HG02798 (cell line): Measurements from ENCODE around the gene NACC1.
A peak's percentile ranks its signal among the peaks of the same experiment; 100 is the strongest.
"Not testable (repeated sequence)": the region's sequence is repeated elsewhere in the genome, so short reads cannot be mapped to it uniquely, and the experiment has no call there.

Experiments
- ATAC-seq: cut with Tn5 transposase; IDR thresholded peaks from one replicate; pipeline ENCODE4 v1.9.1; 2021; ENCODE audit warnings: mild to moderate bottlenecking; ENCODE audit not compliant: unreplicated experiment, poor library complexity

NACC1 gene

DNA sequence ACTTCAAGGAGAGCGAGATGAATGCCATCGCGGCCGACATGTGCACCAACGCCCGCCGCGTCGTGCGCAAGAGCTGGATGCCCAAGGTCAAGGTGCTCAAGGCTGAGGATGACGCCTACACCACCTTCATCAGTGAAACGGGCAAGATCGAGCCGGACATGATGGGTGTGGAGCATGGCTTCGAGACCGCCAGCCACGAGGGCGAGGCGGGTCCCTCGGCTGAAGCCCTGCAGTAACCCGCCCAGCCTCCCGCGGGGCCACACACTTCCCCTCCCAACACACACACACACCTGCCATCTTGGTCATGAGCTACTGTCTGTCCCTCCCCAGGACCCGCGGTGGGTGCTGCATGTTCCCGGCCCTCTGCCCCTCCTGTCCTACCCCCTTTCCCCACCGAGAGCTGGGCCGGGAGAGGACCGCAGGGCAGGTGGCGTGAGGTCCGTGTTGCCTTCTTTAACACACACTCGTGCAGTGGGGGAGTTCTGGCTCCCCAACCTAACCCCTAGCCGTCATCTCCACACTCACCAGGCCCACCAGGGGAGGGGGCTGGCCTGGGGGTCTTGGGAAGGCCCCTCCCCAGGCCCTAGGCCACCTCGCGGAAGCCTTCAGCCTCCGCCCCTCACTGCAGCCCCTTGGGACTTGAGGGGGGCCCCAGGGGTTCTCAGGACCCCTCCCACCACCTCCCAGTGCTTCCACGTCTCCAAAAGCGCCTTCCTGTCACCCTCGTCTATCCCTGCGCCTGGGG lies 20.3 kb downstream of the NACC1 start:
- no peak for ATAC-seq

- no peak for ATAC-seq
Measured at GRCh38 chr19:13138916-13139198, 20.8 kb downstream of the NACC1 start.

DNA sequence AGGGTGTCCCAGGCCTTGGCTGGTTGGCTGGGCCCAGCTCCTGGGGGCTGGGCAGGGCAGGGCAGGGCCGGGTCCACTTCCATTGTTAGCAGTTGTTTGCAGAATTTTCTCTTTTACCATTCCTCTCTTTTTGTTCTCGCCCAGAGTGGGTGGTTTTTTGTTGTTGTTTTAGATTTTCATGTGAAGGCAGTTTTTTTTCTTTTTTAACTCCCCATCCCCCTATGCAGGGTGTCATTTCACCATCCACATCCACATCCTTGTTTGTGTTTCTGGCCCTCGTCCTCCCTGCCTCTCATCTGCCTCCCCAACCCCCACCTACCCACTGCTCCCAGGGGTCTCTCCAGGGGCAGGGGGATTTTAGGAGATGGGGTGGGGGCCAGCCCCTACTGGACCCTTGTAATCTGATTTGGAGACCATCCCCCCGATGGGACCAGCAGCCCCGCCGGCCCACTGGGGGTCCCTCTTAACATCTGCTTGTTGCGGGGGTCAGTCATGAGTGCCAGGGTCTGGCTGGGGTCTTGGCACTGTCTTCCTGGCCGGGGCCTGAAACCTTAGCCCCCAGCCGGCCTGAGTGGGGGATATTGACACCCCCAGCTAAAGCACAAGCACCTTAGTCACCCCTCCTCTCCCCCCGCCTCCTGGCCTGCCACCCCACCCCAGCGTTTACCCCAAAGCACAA lies 21.7 kb downstream of the NACC1 start:
- no peak for ATAC-seq

DNA sequence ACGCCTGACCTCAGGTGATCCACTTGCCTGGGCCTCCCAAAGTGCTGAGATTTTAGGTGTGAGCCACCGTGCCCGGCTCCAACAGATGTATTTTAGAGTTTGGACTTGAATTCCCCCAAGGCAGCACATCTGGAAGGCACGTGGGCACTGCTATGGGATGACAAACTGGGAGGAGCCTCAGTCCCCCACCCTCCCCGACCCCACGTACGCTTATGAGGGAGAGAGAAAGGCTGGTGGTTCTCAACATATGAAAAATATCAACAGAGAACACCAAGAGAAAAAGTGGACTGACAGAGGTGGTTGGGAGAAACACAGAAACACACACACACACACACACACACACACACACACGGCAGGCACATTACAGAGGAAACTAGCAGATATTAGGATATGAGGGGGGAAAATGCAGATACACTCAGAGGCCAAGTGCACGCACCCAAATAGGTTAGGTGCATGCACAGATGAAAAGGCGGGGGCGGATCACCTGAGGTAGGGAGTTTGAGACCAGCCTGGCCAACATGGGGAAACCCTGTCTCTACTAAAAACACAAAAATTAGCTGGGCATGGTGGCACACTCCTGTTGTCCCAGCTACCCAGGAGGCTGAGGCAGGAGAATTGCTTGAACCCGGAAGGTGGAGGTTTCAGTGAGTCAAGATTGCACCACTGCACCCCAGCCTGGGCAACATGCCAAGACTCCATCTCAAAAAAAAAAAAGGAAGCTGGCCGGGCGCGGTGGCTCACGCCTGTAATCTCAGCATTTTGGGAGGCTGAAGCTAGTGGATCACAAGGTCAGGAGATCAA lies 28.9 kb downstream of the NACC1 start:
- no peak for ATAC-seq

DNA sequence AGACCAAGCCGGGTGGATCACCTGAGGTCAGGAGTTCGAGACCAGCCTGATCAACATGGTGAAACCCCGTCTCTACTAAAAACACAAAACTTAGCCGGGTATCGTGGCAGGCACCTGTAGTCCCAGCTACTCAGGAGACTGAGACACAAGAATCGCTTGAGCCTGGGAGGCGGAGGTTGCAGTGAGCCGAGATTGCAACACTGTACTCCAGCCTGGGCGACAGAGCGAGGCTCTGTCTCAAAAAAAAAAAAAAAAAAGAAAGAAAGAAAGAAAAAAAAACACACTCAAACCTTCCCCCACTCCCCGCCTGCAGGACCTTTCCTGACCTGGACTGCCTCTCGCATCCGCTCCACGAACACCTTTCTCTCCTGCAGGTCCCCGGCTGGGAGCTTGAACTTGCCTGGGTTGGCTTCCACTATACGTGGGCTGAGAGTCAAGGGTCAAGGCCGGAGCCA lies 31.1 kb downstream of the NACC1 start:
- not testable (repeated sequence) for ATAC-seq

DNA sequence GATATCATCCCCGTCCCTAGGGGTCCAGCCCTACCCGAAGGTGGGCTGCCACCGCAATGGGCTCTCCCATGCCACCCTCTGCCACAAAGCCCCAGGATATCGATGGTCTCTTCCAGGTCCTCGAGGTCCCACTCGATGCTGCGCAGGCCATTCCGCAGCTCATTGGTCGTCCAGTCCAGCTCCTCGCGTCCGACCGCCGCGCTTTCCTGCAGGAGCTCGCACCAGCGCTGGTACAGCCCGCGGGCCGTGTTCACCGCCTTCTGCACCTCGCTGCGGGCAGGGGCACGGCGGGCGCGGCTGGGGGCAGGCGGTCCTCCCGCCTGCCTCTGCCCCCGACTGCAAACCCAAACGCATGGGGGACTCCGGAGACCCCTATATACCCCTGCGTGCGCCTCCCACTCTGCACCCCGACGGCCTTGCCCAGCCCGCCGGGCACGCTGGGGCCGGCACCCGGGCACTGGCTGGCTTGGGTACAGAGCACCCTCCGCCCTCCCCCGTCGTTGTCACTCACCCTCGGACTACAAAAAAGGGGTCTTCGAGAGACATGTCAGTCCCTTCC lies 31.6 kb downstream of the NACC1 start:
- no peak for ATAC-seq

DNA sequence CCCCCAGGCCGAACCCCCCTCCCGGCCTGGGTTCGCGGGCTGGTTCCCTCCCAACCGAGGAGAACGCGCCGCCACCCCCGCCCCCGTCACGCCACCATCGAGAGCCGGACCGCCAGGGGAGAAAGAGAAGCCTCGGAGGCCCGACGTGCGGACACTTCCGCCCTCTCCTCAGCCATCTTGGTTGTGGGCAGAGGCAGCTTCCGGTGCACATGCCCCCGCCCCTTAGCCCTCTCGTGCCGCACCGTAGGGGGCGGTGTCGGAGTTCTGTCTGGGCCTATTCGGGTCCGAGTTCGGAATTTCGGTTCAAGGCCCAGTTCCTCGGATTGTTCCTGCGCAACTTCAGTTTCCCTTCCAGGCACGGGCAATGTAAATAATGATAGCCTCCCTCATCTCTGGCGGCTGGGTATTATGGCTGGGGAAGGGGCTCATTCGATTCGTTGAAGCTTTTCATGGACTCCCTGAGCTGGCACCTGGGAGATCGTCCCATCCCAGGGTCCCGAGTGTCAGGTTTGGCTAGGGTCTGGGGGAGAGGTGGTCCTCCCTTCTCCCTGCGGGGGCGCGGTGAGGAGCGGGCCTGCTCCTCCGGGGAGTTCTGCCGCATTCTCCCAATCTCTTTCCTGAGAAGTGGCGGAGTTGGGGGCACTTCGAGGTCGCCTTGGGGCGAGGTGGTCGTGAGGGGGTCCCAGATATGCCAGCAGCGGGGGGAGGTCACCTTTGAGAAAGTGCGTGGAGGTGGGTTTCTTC lies 32.3 kb downstream of the NACC1 start, which contains the start of the genes IER2 and STX10:
TSS of gene IER2 (plus strand) at position 225 of the 744 bp plus-strand sequence. CDS start 2,776 bp downstream, outside the sequence.
TSS of gene STX10 (minus strand) at position 189 of the 744 bp plus-strand sequence. CDS start 202 bp downstream, outside the sequence.
- ATAC-seq = peak; percentile 44

GRCh38 chr19:13150931-13151604 lies 33.0 kb downstream of the NACC1 start:
- ATAC-seq = no peak

GRCh38 chr19:13151605-13152355 lies 33.7 kb downstream of the NACC1 start:
- ATAC-seq = peak; percentile 42

GRCh38 chr19:13152356-13152973 lies 34.4 kb downstream of the NACC1 start:
- ATAC-seq = peak; percentile 8

DNA sequence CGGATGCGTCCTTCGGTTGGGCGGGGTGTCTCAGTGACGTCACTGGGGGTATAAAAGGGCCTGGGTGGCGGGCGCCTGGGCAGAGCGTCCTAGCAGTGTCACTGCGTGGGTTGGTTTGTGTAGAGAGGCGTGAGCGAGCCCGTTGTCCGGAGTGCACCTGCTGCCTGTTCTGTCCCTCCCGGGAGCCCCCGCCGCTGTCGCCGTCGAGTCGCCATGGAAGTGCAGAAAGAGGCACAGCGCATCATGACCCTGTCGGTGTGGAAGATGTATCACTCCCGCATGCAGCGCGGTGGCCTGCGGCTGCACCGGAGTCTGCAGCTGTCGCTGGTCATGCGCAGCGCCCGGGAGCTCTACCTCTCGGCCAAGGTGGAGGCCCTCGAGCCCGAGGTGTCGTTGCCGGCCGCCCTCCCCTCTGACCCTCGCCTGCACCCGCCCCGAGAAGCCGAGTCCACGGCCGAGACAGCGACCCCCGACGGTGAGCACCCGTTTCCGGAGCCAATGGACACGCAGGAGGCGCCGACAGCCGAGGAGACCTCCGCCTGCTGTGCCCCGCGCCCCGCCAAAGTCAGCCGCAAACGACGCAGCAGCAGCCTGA lies 35.0 kb downstream of the NACC1 start:
- peak; percentile 47 for ATAC-seq

DNA sequence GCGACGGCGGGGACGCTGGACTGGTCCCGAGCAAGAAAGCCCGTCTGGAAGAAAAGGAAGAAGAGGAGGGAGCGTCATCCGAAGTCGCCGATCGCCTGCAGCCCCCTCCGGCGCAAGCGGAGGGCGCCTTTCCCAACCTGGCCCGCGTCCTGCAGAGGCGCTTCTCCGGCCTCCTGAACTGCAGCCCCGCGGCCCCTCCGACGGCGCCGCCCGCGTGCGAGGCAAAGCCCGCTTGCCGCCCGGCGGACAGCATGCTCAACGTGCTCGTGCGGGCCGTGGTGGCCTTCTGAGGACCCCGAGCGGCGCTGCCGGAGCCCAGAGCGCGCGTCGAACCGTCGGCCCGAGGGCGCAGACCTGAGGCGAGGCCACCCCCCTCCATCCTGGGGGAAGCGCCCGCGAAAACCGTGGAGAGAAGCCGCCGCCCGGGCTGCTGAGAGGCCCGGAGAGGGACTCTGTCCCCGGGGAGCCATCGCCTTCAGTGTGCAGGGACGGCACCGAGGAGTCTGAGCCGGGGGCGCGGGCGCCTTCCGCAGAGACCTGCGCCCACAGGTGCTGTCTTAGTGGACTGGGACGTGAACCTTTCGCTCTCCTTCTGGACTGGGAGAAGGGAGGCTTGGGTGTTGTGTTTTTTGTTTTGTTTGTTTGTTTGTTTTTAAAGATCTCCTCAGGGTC lies 35.6 kb downstream of the NACC1 start:
- ATAC-seq = no peak

GRCh38 chr19:13154241-13154778 lies 36.2 kb downstream of the NACC1 start:
- ATAC-seq = no peak

- ATAC-seq = no peak
Measured at GRCh38 chr19:13154911-13155471, 36.9 kb downstream of the NACC1 start.

DNA sequence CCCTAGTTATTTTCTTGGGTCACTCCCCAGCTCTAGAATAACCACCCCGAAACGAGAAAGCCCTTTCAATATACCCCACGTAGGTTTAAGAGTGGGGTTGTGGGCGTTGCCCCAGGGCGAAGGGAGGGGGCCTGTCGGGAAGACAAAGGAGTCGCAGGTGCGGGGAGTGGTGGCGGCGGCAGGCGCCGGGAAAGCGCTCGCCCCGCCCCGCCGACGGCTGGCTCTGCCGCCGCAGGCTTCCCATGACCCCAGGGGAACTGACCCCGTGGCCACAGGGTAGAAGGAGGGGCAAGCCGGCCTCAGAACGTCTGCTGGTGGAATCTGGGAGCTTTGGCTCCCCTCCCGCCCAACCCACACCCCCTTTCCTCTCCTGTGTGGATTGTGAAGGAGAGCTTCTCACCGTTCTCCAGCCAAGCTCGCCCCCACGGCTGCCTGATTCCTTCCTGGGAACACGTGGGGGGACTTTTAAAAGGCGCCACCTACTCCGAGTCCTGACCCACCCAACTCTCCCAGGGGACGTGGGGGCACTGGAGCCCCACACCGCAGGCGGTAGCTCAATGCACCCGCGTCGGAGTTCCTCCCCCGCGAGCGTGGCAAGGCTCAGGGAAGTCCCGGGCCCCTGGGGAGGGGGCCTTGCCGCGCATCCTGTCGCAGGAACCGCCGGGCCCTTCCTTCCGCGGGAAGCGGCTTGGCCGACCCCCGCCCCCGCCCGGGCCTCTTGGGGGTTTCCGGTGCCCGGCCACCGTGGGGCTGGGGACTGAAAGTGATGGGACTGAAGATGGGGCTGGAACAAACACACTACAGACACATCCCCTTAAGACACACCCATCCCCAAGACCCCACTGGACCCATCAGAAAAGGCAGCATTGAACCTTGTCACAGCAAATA lies 37.7 kb downstream of the NACC1 start:
- peak; percentile 12 for ATAC-seq

GRCh38 chr19:13159713-13160112 lies 41.6 kb downstream of the NACC1 start:
- no peak for ATAC-seq
